HS-5 (cell line): ENCODE results near the gene SPRTN.

Source experiments
- DNase-seq: peaks from one replicate; pipeline ENCODE4 v3.0.0-alpha.2; 2012; ENCODE audit warnings: low read depth

The SPRTN gene

GRCh38 chr1:231376875-231377549, 38.9 kb downstream of the SPRTN start:
- no peak for DNase-seq

- DNase-seq = no peak
Observed at GRCh38 chr1:231381729-231382128, 43.6 kb downstream of the SPRTN start.

GRCh38 chr1:231382426-231382825, 44.3 kb downstream of the SPRTN start:
- no peak for DNase-seq

GRCh38 chr1:231383159-231383860, 45.2 kb downstream of the SPRTN start:
- DNase-seq = no peak

- DNase-seq = no peak
Observed at GRCh38 chr1:231384696-231385415, 46.8 kb downstream of the SPRTN start.

- DNase-seq = no peak
Observed at GRCh38 chr1:231385416-231385748, 47.3 kb downstream of the SPRTN start.

- no peak for DNase-seq
Observed at GRCh38 chr1:231386466-231386865, 48.4 kb downstream of the SPRTN start.

GRCh38 chr1:231387770-231388669, 49.9 kb downstream of the SPRTN start:
- no peak for DNase-seq

- no peak for DNase-seq
Observed at GRCh38 chr1:231390071-231390470, 52.0 kb downstream of the SPRTN start.

- DNase-seq = no peak
Observed at GRCh38 chr1:231392389-231393131, 54.5 kb downstream of the SPRTN start.

- DNase-seq = no peak
Observed at GRCh38 chr1:231393668-231394067, 55.6 kb downstream of the SPRTN start.

- peak; percentile 98 for DNase-seq
Observed at GRCh38 chr1:231395076-231395997, 57.2 kb downstream of the SPRTN start.

- no peak for DNase-seq
Observed at GRCh38 chr1:231395998-231396390, 57.9 kb downstream of the SPRTN start.

GRCh38 chr1:231396643-231397042, 58.5 kb downstream of the SPRTN start:
- DNase-seq = no peak

GRCh38 chr1:231397886-231398671, 60.0 kb downstream of the SPRTN start:
- DNase-seq = no peak

GRCh38 chr1:231401478-231401877, 63.4 kb downstream of the SPRTN start:
- no peak for DNase-seq

GRCh38 chr1:231404318-231404717, 66.2 kb downstream of the SPRTN start:
- no peak for DNase-seq
